A204.1 (cell line): Measurements from ENCODE around the gene ADCY5.

Experiments used
- FAIRE-seq: peaks from 2 replicates; lab custom pipeline; 2012; peaks lifted over from hg19 to GRCh38; lab: Jason Lieb, UNC

Gene ADCY5

GRCh38 chr3:123300583-123300982 lies 148.3 kb downstream of the ADCY5 start:
- no peak for FAIRE-seq

- FAIRE-seq, result no peak
Observed at GRCh38 chr3:123300056-123300455, 148.8 kb downstream of the ADCY5 start.

GRCh38 chr3:123299581-123299980 lies 149.3 kb downstream of the ADCY5 start:
- no peak for FAIRE-seq

GRCh38 chr3:123298903-123299302 lies 150.0 kb downstream of the ADCY5 start:
- FAIRE-seq, result no peak

- FAIRE-seq, result no peak
Observed at GRCh38 chr3:123297627-123297899, 151.3 kb downstream of the ADCY5 start.

DNA sequence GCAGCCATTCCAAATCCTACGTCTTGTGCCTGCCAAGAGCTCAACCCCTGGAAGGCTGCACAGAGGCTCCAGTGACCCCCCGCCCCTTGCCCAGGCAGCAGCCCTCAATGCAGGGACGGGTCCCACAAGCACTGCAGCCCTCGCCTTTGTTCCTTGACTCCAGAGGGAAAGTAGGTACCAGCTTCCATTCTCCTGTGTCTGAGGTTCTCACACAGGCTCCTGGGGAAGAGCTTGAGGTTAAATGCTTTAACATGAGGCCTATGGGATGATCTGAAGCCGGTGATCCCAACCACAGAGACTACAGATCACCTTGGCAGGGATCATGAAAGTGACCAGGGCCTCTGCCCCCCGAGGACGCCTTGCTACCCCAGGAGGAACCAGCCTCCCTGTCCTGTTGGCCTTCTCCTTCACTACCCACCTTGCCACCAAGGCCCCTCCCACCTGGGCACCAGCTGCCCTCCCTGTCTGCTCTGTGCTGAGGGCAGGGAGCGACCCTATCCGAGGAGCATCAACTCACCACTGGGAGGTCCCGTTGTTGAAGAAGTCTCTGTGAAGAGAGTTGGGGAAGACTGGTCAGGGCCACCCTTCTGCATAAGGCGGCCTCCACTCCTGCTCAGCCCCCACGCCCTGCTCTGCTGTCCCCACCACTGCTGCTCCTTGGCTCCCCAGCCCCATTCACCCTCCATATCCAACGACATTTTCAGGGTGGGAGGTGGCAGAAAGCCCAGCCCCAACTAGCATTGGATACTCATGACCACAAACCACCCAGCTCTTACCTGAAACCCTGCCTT lies 151.9 kb downstream of the ADCY5 start:
- no peak for FAIRE-seq

- no peak for FAIRE-seq
Observed at GRCh38 chr3:123296261-123296660, 152.6 kb downstream of the ADCY5 start.

- FAIRE-seq, result no peak
Observed at GRCh38 chr3:123295901-123296250, 153.0 kb downstream of the ADCY5 start.

- FAIRE-seq, result no peak
Observed at GRCh38 chr3:123295171-123295900, 153.6 kb downstream of the ADCY5 start.

- FAIRE-seq, result no peak
Observed at GRCh38 chr3:123294296-123294938, 154.5 kb downstream of the ADCY5 start.

DNA sequence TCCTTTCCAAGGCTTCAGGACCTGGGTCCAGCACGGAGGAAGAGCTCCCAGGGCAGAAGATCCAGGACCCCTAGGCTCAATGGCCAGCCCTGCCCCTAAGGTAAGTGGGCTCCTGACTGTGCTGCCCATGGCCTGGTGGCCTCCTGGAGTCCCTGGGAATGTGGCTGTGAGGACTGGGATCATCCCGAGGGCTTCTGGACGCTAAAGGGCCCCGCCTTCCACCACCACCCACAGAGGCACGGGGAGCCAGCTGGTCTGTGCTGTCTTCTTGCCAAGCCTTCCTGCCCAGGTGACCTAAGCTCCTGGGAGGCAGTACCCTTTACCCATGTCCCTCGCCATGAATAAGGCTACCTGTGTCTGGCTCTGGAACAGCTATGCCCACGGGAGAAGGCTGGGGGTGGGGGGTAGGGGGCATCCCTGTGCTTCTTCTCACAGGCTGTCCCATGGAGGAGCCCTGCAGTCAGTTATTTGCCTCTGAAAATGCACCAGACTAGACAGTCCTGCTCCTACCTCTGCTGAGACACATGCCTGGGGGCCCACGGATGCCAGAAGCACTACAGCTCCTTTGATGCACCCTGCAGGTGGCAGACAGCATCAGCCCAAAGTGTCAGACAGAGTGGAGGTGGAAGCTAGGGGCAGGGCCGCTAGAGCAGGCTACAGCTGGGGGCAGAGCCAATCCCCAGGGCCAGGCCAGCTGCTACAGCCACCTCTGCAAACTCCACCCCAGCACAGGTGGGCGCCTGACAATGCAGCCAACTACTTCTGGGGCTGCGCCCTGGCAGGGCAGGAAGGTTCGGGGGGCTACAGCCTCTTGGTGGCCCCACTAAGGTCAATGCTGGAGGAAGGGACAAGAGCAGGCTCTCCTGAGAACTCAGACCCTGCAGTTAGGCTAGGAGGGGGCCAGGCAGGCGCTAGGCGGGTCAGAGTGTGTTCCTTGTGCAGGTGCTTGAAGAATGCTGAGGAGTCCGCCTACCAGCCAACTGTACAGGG lies 156.3 kb downstream of the ADCY5 start:
- no peak for FAIRE-seq

- no peak for FAIRE-seq
Observed at GRCh38 chr3:123291404-123291803, 157.5 kb downstream of the ADCY5 start.

GRCh38 chr3:123290962-123291361 lies 157.9 kb downstream of the ADCY5 start:
- no peak for FAIRE-seq

DNA sequence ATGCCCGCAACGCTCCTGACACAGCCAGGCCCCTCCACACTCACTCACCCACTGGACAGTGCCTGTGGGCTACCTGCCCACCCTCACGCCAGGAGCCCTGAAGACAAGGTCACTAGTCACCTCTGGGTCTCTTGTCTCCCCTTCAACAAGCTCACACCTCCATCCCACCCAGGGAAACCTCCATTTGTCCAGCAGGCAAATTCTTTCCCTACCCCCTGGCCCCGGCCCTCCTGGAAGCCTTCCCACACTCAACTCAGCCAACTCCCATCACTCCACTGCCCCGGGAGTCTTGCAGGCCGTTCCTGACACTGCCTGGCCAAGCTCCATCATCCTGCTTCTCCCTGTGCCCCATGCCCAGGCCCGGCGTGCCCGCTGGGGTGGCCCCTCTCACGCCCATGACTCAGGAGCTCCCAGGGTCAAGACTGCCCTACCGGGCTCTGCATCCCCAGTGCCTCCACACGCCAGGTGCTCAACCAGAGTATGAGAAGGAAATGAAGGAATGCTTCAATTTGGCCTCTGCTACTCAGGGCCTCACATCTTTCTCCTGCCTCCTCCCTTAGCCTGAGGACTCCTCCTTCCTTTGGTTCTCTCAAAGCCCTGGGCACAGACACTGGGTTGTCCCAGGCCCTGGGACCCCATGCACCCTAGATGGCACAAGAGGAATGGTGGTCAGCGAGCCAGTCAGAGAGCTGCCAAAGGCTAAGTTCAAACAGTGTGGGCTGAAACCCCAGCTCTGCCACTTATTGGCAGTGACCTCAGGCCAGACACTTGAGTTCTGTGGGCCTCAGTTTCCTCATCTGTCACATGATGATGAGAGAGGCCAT lies 158.6 kb downstream of the ADCY5 start:
- no peak for FAIRE-seq

GRCh38 chr3:123289391-123290106 lies 159.3 kb downstream of the ADCY5 start:
- FAIRE-seq, result no peak

DNA sequence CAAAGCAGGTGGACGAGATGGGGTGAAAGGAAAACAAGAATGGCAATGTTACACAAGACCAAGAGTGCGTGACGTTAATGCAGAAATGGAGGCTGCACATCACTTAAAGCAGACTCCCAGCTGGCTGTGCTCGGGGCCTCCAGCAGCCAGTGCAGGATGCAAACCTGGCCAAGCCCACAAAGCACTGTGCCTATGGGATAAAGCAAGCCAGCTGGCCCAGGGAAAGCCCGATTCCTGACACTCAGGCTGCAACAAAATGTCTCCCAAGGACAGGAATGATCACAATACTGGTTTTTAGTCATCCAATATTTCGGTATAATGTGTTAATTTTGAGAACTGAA lies 161.0 kb downstream of the ADCY5 start:
- FAIRE-seq, result no peak

- FAIRE-seq, result no peak
Observed at GRCh38 chr3:123287051-123287961, 161.6 kb downstream of the ADCY5 start.

DNA sequence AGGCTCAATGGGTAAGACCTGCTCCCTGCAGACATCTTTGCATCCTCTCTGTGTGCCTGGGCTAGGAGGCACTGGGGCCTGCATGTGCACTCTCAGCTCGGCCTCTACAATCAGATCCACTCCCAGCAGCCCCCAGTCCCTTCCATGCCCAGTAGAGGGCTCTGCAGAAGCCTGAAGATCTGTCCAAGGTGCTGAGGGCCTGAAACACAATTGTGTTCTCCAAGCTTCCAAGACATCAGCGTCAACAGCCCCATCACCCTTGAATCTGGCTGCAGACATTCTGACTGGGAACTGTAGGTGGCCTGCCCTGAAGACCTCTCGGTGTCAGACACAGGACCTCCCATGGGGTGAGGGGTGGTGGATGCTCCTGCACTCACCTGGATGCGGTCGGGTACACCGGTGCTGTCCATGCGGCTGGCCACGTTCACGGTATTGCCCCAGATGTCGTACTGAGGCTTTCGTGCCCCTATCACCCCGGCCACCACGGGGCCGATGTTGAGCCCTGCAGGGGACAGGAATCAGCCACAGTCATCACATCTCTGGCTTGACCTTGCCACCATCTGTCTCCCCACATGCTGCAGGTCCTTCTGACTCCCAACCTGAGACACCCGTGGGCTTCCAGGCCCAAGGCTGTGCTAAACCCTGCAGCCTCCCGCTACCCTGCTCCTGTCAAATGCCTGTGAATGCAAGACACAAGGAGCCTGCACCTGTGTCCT lies 162.4 kb downstream of the ADCY5 start:
- no peak for FAIRE-seq

- FAIRE-seq, result no peak
Observed at GRCh38 chr3:123285931-123286307, 163.0 kb downstream of the ADCY5 start.
